Measurements from ENCODE around the gene VIPR1.

DNA sequence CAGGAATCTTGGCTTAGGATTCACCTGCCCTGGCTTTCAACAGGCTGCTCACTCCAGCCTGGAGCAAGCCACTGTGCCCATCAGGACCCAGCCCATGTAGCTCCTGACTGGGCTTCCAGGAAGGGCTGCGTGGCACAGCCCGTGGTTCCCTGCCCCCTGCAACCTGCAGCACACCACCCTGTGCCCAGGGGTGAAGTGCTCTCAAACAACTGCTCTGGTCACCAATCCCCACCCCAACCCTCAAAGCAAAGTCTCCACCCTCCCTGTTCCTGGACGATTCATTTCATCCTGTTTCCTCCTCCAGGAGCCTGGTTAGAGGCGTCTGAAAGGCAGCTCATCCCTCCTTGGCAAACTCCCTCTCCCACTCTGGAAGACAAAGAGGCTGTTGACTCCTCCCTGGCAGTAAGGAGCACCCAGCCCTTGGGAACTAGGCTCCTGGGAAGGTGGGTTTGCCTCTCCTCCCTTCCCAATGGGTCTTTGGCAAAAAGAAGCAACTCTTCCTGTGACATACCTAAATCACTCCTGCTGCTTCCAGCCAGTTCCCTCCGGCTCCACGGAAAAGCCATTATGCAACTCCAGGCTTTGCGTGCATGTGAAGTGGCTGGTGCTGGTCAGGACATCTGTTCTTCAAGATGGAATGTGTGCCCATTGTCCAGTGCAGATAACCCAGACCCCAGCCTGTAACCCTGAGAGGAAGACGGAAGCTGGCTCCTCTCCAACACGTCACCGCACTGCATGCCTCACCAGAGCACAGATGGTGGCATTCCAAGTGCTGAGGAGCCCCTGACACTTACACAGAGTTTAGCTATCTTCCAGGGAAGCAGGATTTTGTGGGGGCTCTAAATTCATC lies 29.1 kb upstream of the VIPR1 start:
- TF ChIP-seq, protein P1, sequence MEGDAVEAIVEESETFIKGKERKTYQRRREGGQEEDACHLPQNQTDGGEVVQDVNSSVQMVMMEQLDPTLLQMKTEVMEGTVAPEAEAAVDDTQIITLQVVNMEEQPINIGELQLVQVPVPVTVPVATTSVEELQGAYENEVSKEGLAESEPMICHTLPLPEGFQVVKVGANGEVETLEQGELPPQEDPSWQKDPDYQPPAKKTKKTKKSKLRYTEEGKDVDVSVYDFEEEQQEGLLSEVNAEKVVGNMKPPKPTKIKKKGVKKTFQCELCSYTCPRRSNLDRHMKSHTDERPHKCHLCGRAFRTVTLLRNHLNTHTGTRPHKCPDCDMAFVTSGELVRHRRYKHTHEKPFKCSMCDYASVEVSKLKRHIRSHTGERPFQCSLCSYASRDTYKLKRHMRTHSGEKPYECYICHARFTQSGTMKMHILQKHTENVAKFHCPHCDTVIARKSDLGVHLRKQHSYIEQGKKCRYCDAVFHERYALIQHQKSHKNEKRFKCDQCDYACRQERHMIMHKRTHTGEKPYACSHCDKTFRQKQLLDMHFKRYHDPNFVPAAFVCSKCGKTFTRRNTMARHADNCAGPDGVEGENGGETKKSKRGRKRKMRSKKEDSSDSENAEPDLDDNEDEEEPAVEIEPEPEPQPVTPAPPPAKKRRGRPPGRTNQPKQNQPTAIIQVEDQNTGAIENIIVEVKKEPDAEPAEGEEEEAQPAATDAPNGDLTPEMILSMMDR (conservative IDR thresholded peaks at IDR 0.05 in 1 of 2, IDR thresholded peaks at IDR 0.05 in 1 of 2; ENCODE audit: low read depth in 1 of 2, low read length in 2 of 2) = no peak
- no peak for TF ChIP-seq EZH2 (IDR thresholded peaks at IDR 0.05; ENCODE audit: low read length, missing control alignments)
